Lung (tissue), 12 donors: ENCODE results near the gene TBC1D2. TPM values are rescaled to one million over a fixed set of nuclear protein-coding genes. Genes with fewer than 3 reads are reported as not detected.
A peak's percentile ranks its signal among the peaks of the same experiment; 100 is the strongest.

Experiments
- ATAC-seq: fragments of 200-7000 bp; cut with Tn5 transposase; one replicate; pipeline ENCODE4 v1.9.1; 2020; ENCODE audit warnings: moderate number of reproducible peaks; ENCODE audit not compliant: insufficient read depth, low FRiP score
- DNase-seq, 3 donors: peaks; one replicate each; pipeline ENCODE4 v3.0.0-alpha.2; 2013 to 2017
- H3K27ac ChIP-seq, 2 donors: one replicate each; pipeline ENCODE4 v1.5.1; 2013; ENCODE audit warnings: mild to moderate bottlenecking in 2 of 2, moderate library complexity in 2 of 2, control low read depth in 1 of 2, inconsistent platforms in 1 of 2, low read depth in 1 of 2, low read length in 1 of 2
- H3K27me3 ChIP-seq, 3 donors: one replicate each; pipeline ENCODE4 v1.5.1; 2013; ENCODE audit warnings: low read length in 2 of 3; ENCODE audit not compliant: control insufficient read depth in 3 of 3, insufficient read depth in 3 of 3
- H3K36me3 ChIP-seq, 4 donors: one replicate each; pipeline ENCODE4 v1.5.1; 2013; ENCODE audit warnings: low read length in 4 of 4, mild to moderate bottlenecking in 1 of 4, moderate library complexity in 1 of 4; ENCODE audit not compliant: control insufficient read depth in 4 of 4, insufficient read depth in 4 of 4
- H3K4me1 ChIP-seq, 5 donors: one replicate each; pipeline ENCODE4 v1.5.1; 2013; ENCODE audit warnings: low read length in 5 of 5, mild to moderate bottlenecking in 2 of 5, moderate library complexity in 1 of 5; ENCODE audit not compliant: control insufficient read depth in 5 of 5, insufficient read depth in 5 of 5
- H3K4me3 ChIP-seq: one replicate; pipeline ENCODE4 v1.5.1; 2013; ENCODE audit warnings: mild to moderate bottlenecking, control low read depth, moderate library complexity
- H3K9ac ChIP-seq, 2 donors: one replicate each; pipeline ENCODE4 v1.5.1; 2013; ENCODE audit warnings: low read length in 2 of 2, control low read depth in 1 of 2; ENCODE audit not compliant: insufficient read depth in 1 of 2
- H3K9me3 ChIP-seq, 4 donors: one replicate each; pipeline ENCODE4 v1.5.1; 2013; ENCODE audit warnings: low read length in 3 of 4, mild to moderate bottlenecking in 1 of 4, moderate library complexity in 1 of 4; ENCODE audit not compliant: control insufficient read depth in 4 of 4, insufficient read depth in 3 of 4
- CTCF ChIP-seq: IDR thresholded peaks from 2 replicates; pipeline ENCODE4 v1.5.1; 2012; ENCODE audit warnings: mild to moderate bottlenecking; ENCODE audit errors: control extremely low read depth, extremely low read depth
- WGBS, 2 donors: extraction: QIAGEN DNeasy Blood & Tissue Kit; methylation state at CpG; one replicate each; pipeline ENCODE4 v1.1.7; 2013; 5-methylcytosine and 5-hydroxymethylcytosine counted together
- polyA plus RNA-seq, 2 donors: library from polyadenylated mRNA; stranded (reverse); fragments of 200-250 nt; gene quantifications; one replicate each; pipeline ENCODE4 v1.2.1, GENCODE V29; 2013
- total RNA-seq, 2 donors: library from RNA; depleted of rRNA in 1 of 2; stranded (reverse); fragments of >200 nt in 1 of 2; gene quantifications; one replicate each; pipeline ENCODE4 v1.2.1, GENCODE V29; 2014 to 2021
- donor health status: control.
- donor health status: control.
- donor health status: Bipolar disorder and iron deficiency.
- donor health status: healthy.
- donor health status: DM: yes; HTN: yes; CAD: no.

The TBC1D2 gene
- total and polyA plus RNA-seq, 4 donors, result 31.3 to 73.0 (median 56.1) TPM

GRCh38 chr9:98249771-98250170 is 5.7 kb downstream of the TBC1D2 start:
- DNase-seq, result no peak
- Histone ChIP-seq H3K27ac (peak overlapping the region in 1 of 2 donors; percentile 35), H3K27me3 (no peaks in the 10 kb centered on the region), H3K9me3 (no peaks in the 10 kb centered on the region), H3K4me1 (peaks cover 0 to 32% (median 4%) of the 10 kb centered on the region in 5 donors), H3K4me3 (no peak overlapping the region), H3K36me3 (peaks cover 0 to 11% (median 0%) of the 10 kb centered on the region in 4 donors), H3K9ac (no peak overlapping the region)
- no peak for ATAC-seq
- 57 to 75% methylated on average over 2 of the region's 2 CpGs for WGBS, 2 donors
- no peak for TF ChIP-seq CTCF

- H3K27me3 ChIP-seq, result no peaks in the 10 kb centered on the region
- DNase-seq, result peak in 1 of 3 donors; percentile 27
- ATAC-seq, result peak; percentile 76
Observed at GRCh38 chr9:98248737-98249474, 6.5 kb downstream of the TBC1D2 start.

GRCh38 chr9:98247831-98248657 is 7.4 kb downstream of the TBC1D2 start:
- H3K9me3 ChIP-seq, result no peaks in the 10 kb centered on the region
- peaks cover 0 to 11% (median 0%) of the 10 kb centered on the region in 4 donors for H3K36me3 ChIP-seq
- no peaks in the 10 kb centered on the region for H3K27me3 ChIP-seq
- H3K4me3 ChIP-seq, result no peak overlapping the region
- no peak for TF ChIP-seq CTCF
- peak overlapping the region in 1 of 2 donors; percentile 87 for H3K27ac ChIP-seq
- H3K9ac ChIP-seq, result no peak overlapping the region
- WGBS, 2 donors, result 51 to 68% methylated on average over 8 of the region's 8 CpGs
- no peak for ATAC-seq
- H3K4me1 ChIP-seq, result peaks cover 0 to 34% (median 0%) of the 10 kb centered on the region in 5 donors
- no peak for DNase-seq

More at GRCh38 chr9:98248737-98249474, 6.5 kb downstream of the TBC1D2 start:
- TF ChIP-seq CTCF, result no peak
- Histone ChIP-seq H3K4me3 (no peak overlapping the region), H3K36me3 (peaks cover 0 to 11% (median 0%) of the 10 kb centered on the region in 4 donors), H3K4me1 (peaks cover 0 to 34% (median 0%) of the 10 kb centered on the region in 5 donors), H3K27ac (peak overlapping the region in 1 of 2 donors; percentile 74), H3K9ac (no peak overlapping the region), H3K9me3 (no peaks in the 10 kb centered on the region)
- WGBS, 2 donors, result 20 to 38% methylated on average over 16 of the region's 16 CpGs
